CD4-positive, alpha-beta T cell (primary cell): ENCODE results near the gene PADI4. TPM values are rescaled to one million over a fixed set of nuclear protein-coding genes. Genes with fewer than 3 reads are reported as not detected.

ENCODE experiments used
- ATAC-seq: fragments of 200-7000 bp; cut with Tn5 transposase; one replicate; pipeline ENCODE4 v1.10.0; 2022; ENCODE audit warnings: mild to moderate bottlenecking; ENCODE audit not compliant: poor library complexity
- CTCF ChIA-PET: fragments of 350-600 bp; sonication (Branson Sonifier 250); formaldehyde crosslinking; loops from one replicate; lab custom pipeline; 2021; ENCODE audit warnings: antibody characterized with exemption, inconsistent platforms; lab: Charles Lee
- POLR2A ChIA-PET: fragments of 350-600 bp; sonication (Branson Sonifier 250); formaldehyde crosslinking; loops from one replicate; lab custom pipeline; 2021; ENCODE audit warnings: antibody characterized with exemption, inconsistent platforms; lab: Charles Lee
- DNase-seq, 14 experiments: peaks; one replicate each; pipeline ENCODE4 v3.0.0-alpha.2; 2013 to 2020; ENCODE audit warnings: mixed read lengths in 2 of 14
- H3K27ac ChIP-seq, 2 donors: one replicate each; pipeline versions ENCODE4 v1.5.1 to v1.7.0; 2013; ENCODE audit warnings: low read length in 2 of 2, low read depth in 1 of 2, mild to moderate bottlenecking in 1 of 2
- H3K27me3 ChIP-seq, 2 experiments: 1 replicate in 1 of 2; 2 replicates in 1 of 2; pipeline versions ENCODE4 v1.6.1 to v1.7.0; 2013; ENCODE audit warnings: low read length in 2 of 2, control low read depth in 1 of 2, mild to moderate bottlenecking in 1 of 2, moderate library complexity in 1 of 2; ENCODE audit not compliant: insufficient read depth in 2 of 2, control insufficient read depth in 1 of 2
- H3K36me3 ChIP-seq: one replicate; pipeline ENCODE4 v1.6.1; 2013; ENCODE audit warnings: low read length, control low read depth; ENCODE audit not compliant: insufficient read depth
- H3K4me1 ChIP-seq: one replicate; pipeline ENCODE4 v1.6.1; 2013; ENCODE audit warnings: low read length, control low read depth; ENCODE audit not compliant: insufficient read depth
- H3K4me3 ChIP-seq: one replicate; pipeline ENCODE4 v1.5.1; 2013; ENCODE audit warnings: mild to moderate bottlenecking, low read length, moderate library complexity
- H3K9me3 ChIP-seq, 2 experiments: 1 replicate in 1 of 2; 2 replicates in 1 of 2; pipeline versions ENCODE4 v1.6.1 to v1.7.0; 2013; ENCODE audit warnings: low read length in 2 of 2, mild to moderate bottlenecking in 2 of 2, control low read depth in 1 of 2, moderate library complexity in 1 of 2; ENCODE audit not compliant: control insufficient read depth in 1 of 2, insufficient read depth in 1 of 2
- H3K27ac Mint-ChIP-seq: one replicate; pipeline ENCODE4 v1.8.0; 2020; ENCODE audit warnings: mixed read lengths
- H3K27me3 Mint-ChIP-seq: one replicate; pipeline ENCODE4 v1.8.0; 2021; ENCODE audit warnings: mixed read lengths
- H3K36me3 Mint-ChIP-seq: one replicate; pipeline ENCODE4 v1.8.0; 2021; ENCODE audit warnings: low read depth, mixed read lengths
- H3K4me1 Mint-ChIP-seq: one replicate; pipeline ENCODE4 v1.8.0; 2021; ENCODE audit warnings: low read depth, mixed read lengths
- H3K4me3 Mint-ChIP-seq: one replicate; pipeline ENCODE4 v1.8.0; 2020; ENCODE audit warnings: mild to moderate bottlenecking, mixed read lengths
- H3K9me3 Mint-ChIP-seq: one replicate; pipeline ENCODE4 v1.8.0; 2020; ENCODE audit warnings: mixed read lengths
- CTCF ChIP-seq: fragments of 200-600 bp; IDR thresholded peaks from one replicate; pipeline ENCODE4 v1.8.0; 2022; ENCODE audit warnings: antibody characterized with exemption, mild to moderate bottlenecking
- intact Hi-C, 2 experiments: fragments of 100-400 bp; cut with DNase I in 1 of 2; cut with micrococcal nuclease in 1 of 2; formaldehyde crosslinking; loops; one replicate each; pipeline versions ENCODE4 v1.15.1 to v1.9.0; 2023 to 2025; cut with DNase I, micrococcal nuclease
- total RNA-seq, 174 experiments: library from RNA in 2 of 174; stranded (reverse) in 2 of 174; gene quantifications; one replicate each; pipeline ENCODE4 v1.2.3 and lab custom pipeline; 2021 to 2026

PADI4 gene
- total RNA-seq, 2 experiments from 2014 or later = 0.41 to 0.75 TPM

- Histone ChIP-seq H3K36me3 (no peaks in the 10 kb centered on the region), H3K4me3 (no peak overlapping the region), H3K27ac (no peak overlapping the region), H3K9me3 (no peaks in the 10 kb centered on the region), H3K27me3 (no peaks in the 10 kb centered on the region), H3K4me1 (no peaks in the 10 kb centered on the region)
- Mint-ChIP-seq H3K36me3 (no peaks in the 10 kb centered on the region), H3K9me3 (no peaks in the 10 kb centered on the region), H3K27me3 (peaks cover 8% of the 10 kb centered on the region), H3K27ac (no peak overlapping the region), H3K4me3 (no peak overlapping the region), H3K4me1 (no peaks in the 10 kb centered on the region)
- CTCF ChIA-PET = no interaction called here
- ATAC-seq (no peak), DNase-seq (no peak)
- no peak for TF ChIP-seq CTCF
- intact Hi-C loops = no loop called here
- POLR2A ChIA-PET = no interaction called here
Measured at GRCh38 chr1:17270891-17271765, 36.9 kb upstream of the PADI4 start.

DNA sequence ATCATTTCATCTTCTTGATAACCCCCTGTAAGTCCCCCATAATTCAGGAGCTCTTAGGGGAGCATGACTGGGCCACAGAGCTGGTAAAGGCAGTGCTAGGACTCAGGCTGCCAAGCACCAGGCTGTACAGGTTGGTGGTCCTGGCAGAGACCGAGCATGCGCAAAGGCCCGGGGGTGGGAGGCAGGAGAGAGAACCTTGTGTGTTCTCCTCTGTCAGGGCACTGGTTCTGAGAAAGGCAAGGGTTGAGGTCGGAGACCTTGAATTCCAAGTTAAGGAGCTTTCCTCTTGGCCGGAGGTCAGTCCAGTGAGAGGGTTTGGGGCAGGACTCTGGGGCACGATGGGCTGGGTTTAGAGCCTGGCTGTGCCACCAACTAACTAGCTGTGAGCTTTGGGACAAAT lies 35.9 kb upstream of the PADI4 start:
- no peak overlapping the region for H3K27ac ChIP-seq
- intact Hi-C loops = no loop called here
- no peak overlapping the region for H3K4me3 ChIP-seq
- H3K4me3 Mint-ChIP-seq = no peak overlapping the region
- DNase-seq (no peak), ATAC-seq (no peak)
- ChIA-PET CTCF (no interaction called here), POLR2A (no interaction called here)
- H3K4me1 Mint-ChIP-seq = no peaks in the 10 kb centered on the region
- peaks cover 8% of the 10 kb centered on the region for H3K27me3 Mint-ChIP-seq
- H3K9me3 ChIP-seq = no peaks in the 10 kb centered on the region
- no peaks in the 10 kb centered on the region for H3K27me3 ChIP-seq
- no peak overlapping the region for H3K27ac Mint-ChIP-seq
- no peaks in the 10 kb centered on the region for H3K36me3 ChIP-seq
- no peaks in the 10 kb centered on the region for H3K9me3 Mint-ChIP-seq
- TF ChIP-seq CTCF = no peak
- H3K36me3 Mint-ChIP-seq = no peaks in the 10 kb centered on the region
- no peaks in the 10 kb centered on the region for H3K4me1 ChIP-seq

DNA sequence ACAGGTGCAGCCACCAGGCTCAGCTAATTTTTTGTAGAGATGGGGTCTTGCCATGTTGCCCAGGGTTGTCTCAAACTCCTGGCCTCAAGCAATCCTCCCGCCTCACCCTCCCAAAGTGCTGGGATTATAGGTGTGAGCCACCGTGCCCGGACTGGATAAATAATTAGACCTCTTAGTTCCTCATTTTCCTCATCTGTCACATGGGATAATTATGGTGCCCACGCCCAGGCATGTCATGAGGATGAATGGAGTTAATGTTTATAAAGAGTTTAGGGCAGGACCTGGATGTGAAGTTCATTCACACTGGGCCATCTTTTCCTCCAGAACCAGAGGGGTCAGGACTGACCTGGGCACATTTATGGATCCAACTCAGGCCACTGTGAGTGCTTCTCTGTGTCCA lies 35.4 kb upstream of the PADI4 start:
- no peak for TF ChIP-seq CTCF
- ChIA-PET CTCF (no interaction called here), POLR2A (no interaction called here)
- no peak overlapping the region for H3K4me3 ChIP-seq
- no peak for ATAC-seq
- Mint-ChIP-seq H3K4me1 (no peaks in the 10 kb centered on the region), H3K9me3 (no peaks in the 10 kb centered on the region), H3K27ac (no peak overlapping the region), H3K27me3 (peaks cover 8% of the 10 kb centered on the region), H3K36me3 (no peaks in the 10 kb centered on the region), H3K4me3 (no peak overlapping the region)
- H3K27ac ChIP-seq = no peak overlapping the region
- DNase-seq = no peak
- no peaks in the 10 kb centered on the region for H3K36me3 ChIP-seq
- no peaks in the 10 kb centered on the region for H3K9me3 ChIP-seq
- H3K27me3 ChIP-seq = no peaks in the 10 kb centered on the region
- intact Hi-C loops = no loop called here
- H3K4me1 ChIP-seq = no peaks in the 10 kb centered on the region
